Neuronal stem cell (in vitro differentiated cells): ENCODE results near the gene PHF3.
"Not testable (repeated sequence)": the region's sequence is repeated elsewhere in the genome, so short reads cannot be mapped to it uniquely, and the experiment has no call there.

ENCODE experiments used
- DNase-seq: peaks from one replicate; pipeline ENCODE4 v3.0.0-alpha.2; 2013; ENCODE audit warnings: low spot score
- H2AFZ ChIP-seq: one replicate; pipeline ENCODE4 v1.6.1; 2013; ENCODE audit warnings: mild to moderate bottlenecking, low read length, inconsistent platforms
- H2AK5ac ChIP-seq: 2 replicates; pipeline ENCODE4 v1.6.1; 2013; ENCODE audit warnings: low read depth, mild to moderate bottlenecking, inconsistent platforms, low read length, moderate library complexity, mixed read lengths
- H2BK120ac ChIP-seq: 2 replicates; pipeline ENCODE4 v1.6.1; 2013; ENCODE audit warnings: low read depth, mild to moderate bottlenecking, inconsistent platforms, low read length, moderate library complexity, mixed read lengths
- H2BK12ac ChIP-seq: one replicate; pipeline ENCODE4 v1.6.1; 2013; ENCODE audit warnings: low read length, inconsistent platforms
- H2BK15ac ChIP-seq: 2 replicates; pipeline ENCODE4 v1.6.1; 2013; ENCODE audit warnings: mild to moderate bottlenecking, low read length, inconsistent platforms, mixed read lengths
- H2BK5ac ChIP-seq: one replicate; pipeline ENCODE4 v1.6.1; 2013; ENCODE audit warnings: inconsistent platforms, mild to moderate bottlenecking, low read length, moderate library complexity
- H3K14ac ChIP-seq: one replicate; pipeline ENCODE4 v1.6.1; 2013; ENCODE audit warnings: low read length, inconsistent platforms
- H3K18ac ChIP-seq: 2 replicates; pipeline ENCODE4 v1.6.1; 2013; ENCODE audit warnings: low read length, inconsistent platforms
- H3K23ac ChIP-seq: 2 replicates; pipeline ENCODE4 v1.6.1; 2013; ENCODE audit warnings: low read depth, mild to moderate bottlenecking, mixed read lengths, low read length, inconsistent platforms; ENCODE audit not compliant: poor library complexity
- H3K27ac ChIP-seq: replicated peaks from 3 replicates; pipeline ENCODE4 v1.5.1; 2013; ENCODE audit warnings: low read length, inconsistent platforms
- H3K27me3 ChIP-seq, 3 experiments: 2 replicates each; pipeline ENCODE4 v1.6.1; 2013; ENCODE audit warnings: low read length in 3 of 3, mild to moderate bottlenecking in 2 of 3, inconsistent platforms in 1 of 3, low read depth in 1 of 3, mixed read lengths in 1 of 3, moderate library complexity in 1 of 3; ENCODE audit not compliant: control insufficient read depth in 3 of 3, insufficient read depth in 3 of 3
- H3K36me3 ChIP-seq, 2 donors: replicated peaks in 1 of 2; 2 replicates each; pipeline ENCODE4 v1.6.1; 2013; ENCODE audit warnings: low read length in 2 of 2; ENCODE audit not compliant: control insufficient read depth in 2 of 2, insufficient read depth in 2 of 2
- H3K4ac ChIP-seq: 2 replicates; pipeline ENCODE4 v1.6.1; 2013; ENCODE audit warnings: inconsistent platforms, mild to moderate bottlenecking, low read length, moderate library complexity
- H3K4me1 ChIP-seq, 2 donors: 1 replicate in 1 of 2; 2 replicates in 1 of 2; pipeline ENCODE4 v1.6.1; 2013; ENCODE audit warnings: low read length in 2 of 2, low read depth in 1 of 2; ENCODE audit not compliant: control insufficient read depth in 2 of 2, insufficient read depth in 1 of 2
- H3K4me2 ChIP-seq: one replicate; pipeline ENCODE4 v1.6.1; 2013; ENCODE audit warnings: mild to moderate bottlenecking, low read length, inconsistent platforms; ENCODE audit not compliant: insufficient read depth, poor library complexity, severe bottlenecking
- H3K4me3 ChIP-seq, 2 donors: 2 replicates each; pipeline ENCODE4 v1.5.1; 2013; ENCODE audit warnings: low read length in 2 of 2, mild to moderate bottlenecking in 2 of 2, inconsistent platforms in 1 of 2, moderate library complexity in 1 of 2
- H3K79me1 ChIP-seq: one replicate; pipeline ENCODE4 v1.6.1; 2013; ENCODE audit warnings: low read depth, mild to moderate bottlenecking, inconsistent platforms, low read length, moderate library complexity
- H3K9ac ChIP-seq: one replicate; pipeline ENCODE4 v1.6.1; 2013; ENCODE audit warnings: mild to moderate bottlenecking, low read depth, low read length, inconsistent platforms; ENCODE audit not compliant: poor library complexity
- H3K9me3 ChIP-seq, 2 donors: replicated peaks in 1 of 2; 2 replicates each; pipeline versions ENCODE3 to v1.6.1; 2013; ENCODE audit warnings: low read length in 2 of 2, mild to moderate bottlenecking in 2 of 2, inconsistent platforms in 1 of 2, low read depth in 1 of 2, mixed read lengths in 1 of 2, moderate library complexity in 1 of 2; ENCODE audit not compliant: control insufficient read depth in 2 of 2, insufficient read depth in 1 of 2
- H4K8ac ChIP-seq: one replicate; pipeline ENCODE4 v1.6.1; 2013; ENCODE audit warnings: low read depth, mild to moderate bottlenecking, inconsistent platforms, low read length, moderate library complexity
- H4K91ac ChIP-seq: one replicate; pipeline ENCODE4 v1.6.1; 2013; ENCODE audit warnings: low read length, low read depth, mild to moderate bottlenecking, inconsistent platforms; ENCODE audit not compliant: poor library complexity
- WGBS, 2 donors: extraction: QIAGEN DNeasy Blood & Tissue Kit; methylation state at CpG; one replicate each; pipeline ENCODE4 v1.1.7; 2013; ENCODE audit warnings: missing lambda C conversion rate in 2 of 2, mixed read lengths in 1 of 2; ENCODE audit not compliant: insufficient read length in 2 of 2, insufficient replicate concordance in 1 of 2; ENCODE audit errors: extremely low coverage in 2 of 2; 5-methylcytosine and 5-hydroxymethylcytosine counted together

The PHF3 gene

DNA sequence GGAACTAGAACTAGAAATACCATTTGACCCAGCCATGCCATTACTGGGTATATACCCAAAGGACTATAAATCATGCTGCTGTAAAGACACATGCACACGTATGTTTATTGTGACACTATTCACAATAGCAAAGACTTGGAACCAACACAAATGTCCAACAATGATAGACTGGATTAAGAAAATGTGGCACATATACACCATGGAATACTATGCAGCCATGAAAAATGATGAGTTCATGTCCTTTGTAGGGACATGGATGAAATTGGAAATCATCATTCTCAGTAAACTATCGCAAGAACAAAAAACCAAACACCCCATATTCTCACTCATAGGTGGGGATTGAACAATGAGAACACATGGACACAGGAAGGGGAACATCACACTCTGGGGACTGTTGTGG, 102.6 kb downstream of the PHF3 start:
- not testable (repeated sequence) for H3K14ac ChIP-seq, H4K8ac ChIP-seq, H3K9me3 ChIP-seq, H3K27ac ChIP-seq, H3K27me3 ChIP-seq, H2AFZ ChIP-seq, H2BK12ac ChIP-seq, H3K4ac ChIP-seq, H3K36me3 ChIP-seq, H3K23ac ChIP-seq, H4K91ac ChIP-seq, H3K18ac ChIP-seq, H3K79me1 ChIP-seq, H2BK5ac ChIP-seq, H2BK15ac ChIP-seq, H2AK5ac ChIP-seq, H3K4me3 ChIP-seq, H3K9ac ChIP-seq, H2BK120ac ChIP-seq, H3K4me1 ChIP-seq, H3K4me2 ChIP-seq, DNase-seq
- no CpG with 5 or more reads among the region's 2 CpGs for WGBS, 2 donors

DNA sequence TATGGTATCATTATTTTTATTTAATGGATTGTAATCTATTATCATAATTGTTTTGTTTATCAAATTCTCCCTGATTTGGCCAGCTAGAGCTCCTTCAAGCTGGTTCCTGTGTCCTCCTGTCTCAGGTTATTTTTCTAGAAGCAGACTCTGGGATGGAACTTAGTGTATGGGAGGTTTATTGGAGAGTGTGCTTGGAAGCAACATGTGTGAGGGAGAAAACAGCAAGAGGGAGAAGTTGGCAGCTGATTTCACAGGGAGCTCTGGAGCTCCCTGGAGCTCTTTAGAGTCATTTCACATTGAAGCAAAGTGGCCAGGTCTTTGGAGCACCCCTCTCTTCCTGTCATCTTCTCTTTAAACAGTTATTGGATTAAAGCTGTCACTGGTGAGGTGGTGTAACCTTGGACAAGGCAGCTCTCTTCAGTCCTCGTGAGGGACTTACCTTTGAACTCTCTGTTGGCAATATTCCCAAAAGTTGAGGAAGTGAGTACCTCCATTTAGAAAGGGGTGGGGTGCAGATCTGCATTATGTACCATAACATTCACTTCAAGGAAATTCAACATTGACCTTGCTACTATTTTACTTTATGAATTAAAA, 103.6 kb downstream of the PHF3 start:
- Histone ChIP-seq H3K27me3 (no peaks in the 10 kb centered on the region), H2BK5ac (no peak overlapping the region), H3K23ac (no peak overlapping the region), H4K8ac (no peak overlapping the region), H3K18ac (no peak overlapping the region), H3K4me1 (no peaks in the 10 kb centered on the region), H3K27ac (no peak overlapping the region), H3K36me3 (no peaks in the 10 kb centered on the region), H3K9ac (no peak overlapping the region), H3K4me2 (no peak overlapping the region), H2BK12ac (no peak overlapping the region), H3K9me3 (no peaks in the 10 kb centered on the region), H2AK5ac (no peak overlapping the region), H2AFZ (no peak overlapping the region), H4K91ac (no peak overlapping the region), H3K4ac (no peak overlapping the region), H3K4me3 (no peak overlapping the region), H3K14ac (no peak overlapping the region), H3K79me1 (no peaks in the 10 kb centered on the region), H2BK120ac (no peak overlapping the region), H2BK15ac (no peak overlapping the region)
- no peak for DNase-seq
- no CpG with 5 or more reads among the region's 1 CpG for WGBS, 2 donors

DNA sequence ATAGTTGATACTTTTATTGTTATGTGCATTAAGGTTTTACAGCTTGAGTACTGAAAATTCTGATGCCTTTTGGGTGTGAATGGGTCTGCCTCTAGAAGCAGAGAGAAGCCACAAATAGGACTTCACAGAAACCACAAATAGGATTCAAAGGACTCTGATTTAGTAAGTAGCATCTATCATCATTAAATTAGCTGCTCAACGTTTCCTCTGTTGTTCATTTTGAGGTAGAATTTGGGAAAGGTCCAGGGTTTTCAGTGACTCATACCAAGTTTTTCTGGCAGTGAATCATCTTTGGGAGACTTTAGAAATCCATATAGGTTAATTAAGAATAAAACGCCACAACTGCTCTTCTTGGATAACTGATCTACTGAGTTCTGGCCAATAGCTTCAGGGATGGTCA, 105.1 kb downstream of the PHF3 start:
- no peak overlapping the region for H3K4ac ChIP-seq
- no peak overlapping the region for H3K4me3 ChIP-seq
- no peak overlapping the region for H3K9ac ChIP-seq

DNA sequence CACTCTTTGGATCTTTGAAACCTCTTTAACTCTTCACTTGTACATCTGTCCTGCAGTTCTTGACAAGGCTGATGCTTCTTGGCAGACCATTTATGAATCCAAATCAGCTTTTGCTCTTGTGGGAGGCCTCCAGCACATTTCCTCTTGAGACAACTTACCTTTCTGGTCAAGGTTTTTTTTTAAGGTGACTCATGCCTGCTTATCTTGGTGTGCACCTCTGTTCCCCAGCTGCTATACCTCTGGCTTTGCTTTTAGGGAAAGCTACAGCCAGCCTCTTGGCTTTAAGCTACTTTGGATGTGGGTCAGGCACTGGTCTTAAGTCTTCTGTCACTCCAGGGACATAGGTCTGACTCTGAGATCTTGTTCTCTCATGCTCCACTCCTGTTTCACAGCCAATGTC, 106.5 kb downstream of the PHF3 start:
- Histone ChIP-seq H3K4me3 (no peak overlapping the region), H2BK5ac (no peak overlapping the region), H2BK120ac (no peak overlapping the region), H4K8ac (no peak overlapping the region), H2BK12ac (no peak overlapping the region), H2BK15ac (no peak overlapping the region), H3K4ac (no peak overlapping the region), H2AK5ac (no peak overlapping the region), H3K9me3 (no peaks in the 10 kb centered on the region), H3K79me1 (no peaks in the 10 kb centered on the region), H3K4me1 (no peaks in the 10 kb centered on the region), H3K9ac (no peak overlapping the region), H2AFZ (no peak overlapping the region), H3K27ac (no peak overlapping the region), H3K4me2 (no peak overlapping the region), H3K27me3 (no peaks in the 10 kb centered on the region), H3K14ac (no peak overlapping the region), H3K36me3 (no peaks in the 10 kb centered on the region), H4K91ac (no peak overlapping the region), H3K23ac (no peak overlapping the region), H3K18ac (no peak overlapping the region)
- DNase-seq = no peak

More for the DNA sequence above, 105.1 kb downstream of the PHF3 start:
- H2AK5ac ChIP-seq = no peak overlapping the region
- no peak for DNase-seq
- H2BK120ac ChIP-seq = no peak overlapping the region
- no peak overlapping the region for H3K23ac ChIP-seq
- no peak overlapping the region for H4K8ac ChIP-seq
- H3K79me1 ChIP-seq = no peaks in the 10 kb centered on the region
- H2BK15ac ChIP-seq = no peak overlapping the region
- H3K27ac ChIP-seq = no peak overlapping the region
- WGBS, 2 donors = no CpG with 5 or more reads among the region's 2 CpGs
- no peak overlapping the region for H3K14ac ChIP-seq
- H2BK5ac ChIP-seq = no peak overlapping the region
- no peaks in the 10 kb centered on the region for H3K4me1 ChIP-seq
- no peak overlapping the region for H3K4me2 ChIP-seq
- no peaks in the 10 kb centered on the region for H3K36me3 ChIP-seq
- no peak overlapping the region for H4K91ac ChIP-seq
- no peak overlapping the region for H3K18ac ChIP-seq
- H2AFZ ChIP-seq = no peak overlapping the region
- H3K27me3 ChIP-seq = no peaks in the 10 kb centered on the region
- H3K9me3 ChIP-seq = no peaks in the 10 kb centered on the region
- H2BK12ac ChIP-seq = no peak overlapping the region
